ENCODE data around the gene NRXN2. TPM values are rescaled to one million over a fixed set of nuclear protein-coding genes. Genes with fewer than 3 reads are reported as not detected.

The NRXN2 gene
- total and polyA plus RNA-seq, 4 donors, result 2.6 to 35.9 (median 15.6) TPM

DNA sequence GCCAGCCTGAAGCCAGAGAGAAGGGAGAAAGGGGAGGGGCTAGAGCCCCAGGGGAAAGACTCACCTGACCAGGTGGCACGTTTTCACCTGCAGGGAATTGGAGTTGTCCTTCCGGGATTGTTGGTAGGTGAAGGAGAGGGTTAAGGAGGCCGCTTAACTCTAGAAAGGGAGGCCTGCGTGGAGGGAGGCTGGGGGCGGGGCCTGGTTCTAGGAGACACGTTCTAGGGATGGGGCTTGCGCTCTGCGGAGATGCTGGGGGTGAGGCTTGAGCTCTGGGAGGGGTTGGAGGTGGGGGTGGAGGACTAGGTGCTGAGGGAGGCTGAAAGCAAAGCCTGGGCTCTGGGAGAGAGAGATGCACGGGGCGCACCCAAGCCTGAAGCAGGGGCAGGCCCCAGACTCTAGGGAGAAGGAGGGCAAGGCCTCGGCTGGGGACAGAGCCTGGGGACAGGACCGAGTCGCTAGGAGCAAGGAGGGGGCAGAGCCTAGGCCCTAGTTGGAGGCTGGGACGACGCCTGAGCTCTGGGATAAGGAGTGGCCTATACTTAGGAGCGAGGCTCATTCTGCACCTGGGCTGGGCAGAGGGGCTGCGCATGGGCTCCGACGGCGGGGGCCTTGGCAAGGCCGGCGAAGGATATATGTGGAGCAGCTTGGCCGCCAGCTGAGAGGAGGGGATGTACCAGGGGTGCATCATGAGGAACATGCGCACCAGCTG, 18.5 kb upstream of the NRXN2 start:
- 82% methylated on average over 24 of the region's 24 CpGs for WGBS, 2 donors
- H3K36me3 ChIP-seq (ENCODE audit: control insufficient read depth in 1 of 2, insufficient read depth in 2 of 2, low read length in 1 of 2), result no peaks in the 10 kb centered on the region
- no peak overlapping the region for H3K27ac ChIP-seq (ENCODE audit: low read depth in 1 of 2, low read length in 2 of 2)
- no peak overlapping the region for H3K4me3 ChIP-seq (ENCODE audit: low read length in 2 of 2)
- H3K4me1 ChIP-seq (ENCODE audit: control insufficient read depth in 1 of 2, insufficient read depth in 2 of 2, low read length in 2 of 2), result no peaks in the 10 kb centered on the region
- intact Hi-C loops (cut with DNase I), result no loop called here
- DNase-seq (no peak), ATAC-seq (ENCODE audit: low FRiP score) (no peak)
- H3K9me3 ChIP-seq (ENCODE audit: control insufficient read depth, low read length), result no peaks in the 10 kb centered on the region
- no peaks in the 10 kb centered on the region for H3K27me3 ChIP-seq (ENCODE audit: control insufficient read depth in 1 of 2, insufficient read depth in 2 of 2, low read length in 1 of 2)

DNA sequence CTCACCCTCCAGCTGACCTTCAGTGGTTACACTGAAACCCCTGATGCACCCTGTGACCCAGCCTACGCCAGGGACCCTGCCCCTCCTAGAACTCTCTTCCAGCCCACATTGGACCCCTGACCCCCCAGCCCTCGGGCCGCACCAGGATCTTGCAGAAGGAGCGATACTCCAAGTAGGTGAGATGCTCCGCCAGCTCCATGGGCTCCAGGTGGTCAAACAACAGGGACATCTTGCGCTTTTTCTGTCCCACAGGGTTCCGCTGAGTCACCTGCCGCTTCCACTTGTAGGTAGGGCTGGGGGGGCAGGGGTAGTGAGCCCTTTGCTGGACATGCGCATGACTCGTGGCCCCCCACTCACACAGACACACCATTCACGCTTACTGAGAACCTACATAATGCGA, 16.9 kb upstream of the NRXN2 start:
- whole genome bisulfite sequencing, 2 donors, result 93 to 98% methylated on average over 12 of the region's 12 CpGs
- no peaks in the 10 kb centered on the region for H3K4me1 ChIP-seq (ENCODE audit: control insufficient read depth in 1 of 2, insufficient read depth in 2 of 2, low read length in 2 of 2)
- peaks cover 0 to 2% of the 10 kb centered on the region in 2 donors for H3K36me3 ChIP-seq (ENCODE audit: control insufficient read depth in 1 of 2, insufficient read depth in 2 of 2, low read length in 1 of 2)
- DNase-seq (no peak), ATAC-seq (ENCODE audit: low FRiP score) (no peak)
- H3K4me3 ChIP-seq (ENCODE audit: low read length in 2 of 2), result no peak overlapping the region
- H3K27ac ChIP-seq (ENCODE audit: low read depth in 1 of 2, low read length in 2 of 2), result no peak overlapping the region
- intact Hi-C loops (cut with DNase I), result no loop called here
- H3K9me3 ChIP-seq (ENCODE audit: control insufficient read depth, low read length), result no peaks in the 10 kb centered on the region
- H3K27me3 ChIP-seq (ENCODE audit: control insufficient read depth in 1 of 2, insufficient read depth in 2 of 2, low read length in 1 of 2), result no peaks in the 10 kb centered on the region

DNA sequence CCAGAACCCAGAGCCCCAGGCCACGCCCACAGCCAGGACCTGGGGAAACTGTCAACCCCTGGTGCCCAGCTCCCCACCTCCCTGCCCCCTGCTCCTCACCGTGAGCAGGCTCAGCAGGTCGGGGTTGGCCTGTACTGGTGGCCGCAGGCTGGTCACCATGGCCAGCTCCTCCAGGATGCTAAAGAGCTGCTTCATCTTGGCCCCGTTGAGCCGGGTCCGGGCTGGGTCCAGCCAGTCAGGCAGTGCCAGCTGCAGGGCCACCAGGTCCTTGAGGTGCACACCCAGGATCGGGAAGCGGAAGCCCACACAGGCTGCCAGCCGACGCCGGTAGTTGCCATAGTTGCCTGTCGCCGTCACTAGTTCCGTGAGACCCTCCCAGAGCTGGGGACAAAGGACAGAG, 13.7 kb upstream of the NRXN2 start:
- 89 to 93% methylated on average over 15 of the region's 15 CpGs for WGBS, 2 donors
- intact Hi-C loops (cut with DNase I), result no loop called here
- Histone ChIP-seq H3K9me3 (ENCODE audit: control insufficient read depth, low read length) (no peaks in the 10 kb centered on the region), H3K27me3 (ENCODE audit: control insufficient read depth in 1 of 2, insufficient read depth in 2 of 2, low read length in 1 of 2) (no peaks in the 10 kb centered on the region), H3K36me3 (ENCODE audit: control insufficient read depth in 1 of 2, insufficient read depth in 2 of 2, low read length in 1 of 2) (peaks cover 0 to 3% of the 10 kb centered on the region in 2 donors), H3K27ac (ENCODE audit: low read depth in 1 of 2, low read length in 2 of 2) (no peak overlapping the region), H3K4me1 (ENCODE audit: control insufficient read depth in 1 of 2, insufficient read depth in 2 of 2, low read length in 2 of 2) (no peaks in the 10 kb centered on the region), H3K4me3 (ENCODE audit: low read length in 2 of 2) (no peak overlapping the region)
- DNase-seq (no peak), ATAC-seq (ENCODE audit: low FRiP score) (no peak)

DNA sequence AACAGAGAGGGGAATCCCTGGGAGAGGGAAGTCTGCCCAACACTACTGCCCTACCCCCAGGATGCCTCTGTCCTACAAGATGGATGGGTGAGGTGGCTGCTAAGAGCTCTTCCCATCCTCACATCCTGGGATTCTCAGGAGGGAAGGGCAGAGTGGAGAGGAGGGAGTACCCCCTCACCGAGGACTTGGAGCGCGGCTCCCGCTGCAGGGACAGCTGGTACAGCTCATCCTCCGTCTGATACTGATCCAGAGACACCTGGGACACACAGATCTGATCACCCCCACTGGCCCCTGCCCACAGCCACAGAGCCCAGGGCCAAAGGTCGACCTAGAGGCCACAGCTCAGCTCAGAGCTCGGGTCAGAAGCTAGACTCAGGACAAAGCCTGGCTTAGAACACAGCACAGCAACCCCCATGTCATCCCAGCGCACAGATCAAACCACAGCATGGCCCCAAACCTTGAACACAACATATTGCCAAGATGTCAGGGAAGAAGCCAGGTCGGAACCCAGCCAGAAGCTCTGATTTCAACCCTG, 12.8 kb upstream of the NRXN2 start:
- Histone ChIP-seq H3K36me3 (ENCODE audit: control insufficient read depth in 1 of 2, insufficient read depth in 2 of 2, low read length in 1 of 2) (peaks cover 0 to 3% of the 10 kb centered on the region in 2 donors), H3K4me3 (ENCODE audit: low read length in 2 of 2) (no peak overlapping the region), H3K4me1 (ENCODE audit: control insufficient read depth in 1 of 2, insufficient read depth in 2 of 2, low read length in 2 of 2) (no peaks in the 10 kb centered on the region), H3K27me3 (ENCODE audit: control insufficient read depth in 1 of 2, insufficient read depth in 2 of 2, low read length in 1 of 2) (no peaks in the 10 kb centered on the region), H3K27ac (ENCODE audit: low read depth in 1 of 2, low read length in 2 of 2) (no peak overlapping the region), H3K9me3 (ENCODE audit: control insufficient read depth, low read length) (no peaks in the 10 kb centered on the region)
- intact Hi-C loops (cut with DNase I), result no loop called here
- ATAC-seq (ENCODE audit: low FRiP score), result peak; percentile 23
- WGBS, 2 donors, result 85 to 89% methylated on average over 9 of the region's 9 CpGs
- no peak for DNase-seq

DNA sequence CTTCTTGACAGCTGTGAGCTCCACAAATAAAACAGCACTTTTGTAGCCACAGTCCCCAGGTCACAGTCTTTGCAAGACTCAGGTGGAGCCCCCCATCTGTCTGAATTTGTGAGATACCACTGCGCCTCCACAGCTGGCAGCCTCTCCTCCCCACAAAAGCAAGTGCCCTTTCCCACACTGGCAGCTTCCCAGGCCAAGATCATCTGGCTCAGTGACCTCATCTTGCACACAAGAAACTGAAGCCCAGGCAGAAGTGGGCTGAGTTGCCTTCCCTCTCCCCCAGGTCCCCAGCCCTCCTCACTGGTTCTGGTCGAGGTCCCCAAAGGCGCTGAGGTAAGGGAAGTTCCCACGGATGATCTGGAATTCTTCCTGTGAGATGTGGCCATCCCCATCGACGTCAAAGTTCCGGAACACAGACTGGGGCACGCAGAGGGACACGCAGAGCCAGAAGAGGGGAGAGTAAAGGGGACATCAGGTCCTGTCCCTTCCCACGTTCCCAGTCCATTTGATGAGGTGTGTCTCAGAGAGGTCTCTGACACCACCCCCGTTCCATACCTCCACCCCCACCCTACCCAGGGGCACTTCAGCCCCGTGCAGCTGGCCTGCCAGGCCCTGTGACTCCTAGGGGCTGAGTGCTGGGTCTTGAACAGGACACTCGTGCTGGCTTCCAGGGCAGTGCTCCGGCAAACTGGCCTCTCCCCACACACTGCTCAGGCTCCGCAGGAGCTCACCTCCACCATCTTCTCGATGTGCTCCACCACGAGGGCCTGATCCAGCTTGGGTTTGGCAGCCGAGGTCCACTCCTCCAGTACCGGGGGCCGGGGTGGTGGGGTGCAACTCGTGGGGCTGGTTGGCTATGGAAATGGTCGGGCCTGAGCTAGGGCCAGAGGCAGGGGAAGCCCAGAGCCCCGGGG, 12.1 kb upstream of the NRXN2 start:
- ATAC-seq (ENCODE audit: low FRiP score), result peak; percentile 30
- intact Hi-C loops (cut with DNase I), result no loop called here
- no peak for DNase-seq
- Histone ChIP-seq H3K27ac (ENCODE audit: low read depth in 1 of 2, low read length in 2 of 2) (no peak overlapping the region), H3K9me3 (ENCODE audit: control insufficient read depth, low read length) (no peaks in the 10 kb centered on the region), H3K4me3 (ENCODE audit: low read length in 2 of 2) (no peak overlapping the region), H3K36me3 (ENCODE audit: control insufficient read depth in 1 of 2, insufficient read depth in 2 of 2, low read length in 1 of 2) (peaks cover 0 to 3% of the 10 kb centered on the region in 2 donors), H3K27me3 (ENCODE audit: control insufficient read depth in 1 of 2, insufficient read depth in 2 of 2, low read length in 1 of 2) (no peaks in the 10 kb centered on the region), H3K4me1 (ENCODE audit: control insufficient read depth in 1 of 2, insufficient read depth in 2 of 2, low read length in 2 of 2) (no peaks in the 10 kb centered on the region)
- 75 to 78% methylated on average over 23 of the region's 23 CpGs for WGBS, 2 donors

DNA sequence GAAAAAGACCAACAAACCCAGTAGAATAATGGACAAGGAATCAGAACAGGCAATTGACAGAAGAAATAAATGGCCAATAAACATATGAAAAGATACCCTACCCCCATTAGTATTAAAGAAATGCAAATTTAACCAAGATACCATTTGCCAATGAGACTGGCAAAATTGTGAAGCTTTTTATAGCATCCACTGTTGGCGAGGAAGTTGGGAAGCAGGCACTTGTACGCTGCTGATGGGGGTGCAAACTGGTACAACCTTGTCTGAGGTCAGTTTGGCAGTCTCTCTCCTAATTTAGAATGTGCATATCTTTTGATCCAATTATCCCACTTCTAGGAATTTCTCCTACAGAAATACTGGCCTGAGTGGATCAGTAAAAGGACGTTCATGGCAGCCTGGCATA, 8.6 kb upstream of the NRXN2 start:
- ATAC-seq (ENCODE audit: low FRiP score), result no peak
- DNase-seq, result no peak
- WGBS, 2 donors, result 43 to 46% methylated on average over 3 of the region's 3 CpGs
- Histone ChIP-seq H3K4me1 (ENCODE audit: control insufficient read depth in 1 of 2, insufficient read depth in 2 of 2, low read length in 2 of 2) (no peaks in the 10 kb centered on the region), H3K27ac (ENCODE audit: low read depth in 1 of 2, low read length in 2 of 2) (no peak overlapping the region), H3K36me3 (ENCODE audit: control insufficient read depth in 1 of 2, insufficient read depth in 2 of 2, low read length in 1 of 2) (peaks cover 0 to 3% of the 10 kb centered on the region in 2 donors), H3K4me3 (ENCODE audit: low read length in 2 of 2) (no peak overlapping the region), H3K9me3 (ENCODE audit: control insufficient read depth, low read length) (no peaks in the 10 kb centered on the region), H3K27me3 (ENCODE audit: control insufficient read depth in 1 of 2, insufficient read depth in 2 of 2, low read length in 1 of 2) (no peaks in the 10 kb centered on the region)
- intact Hi-C loops (cut with DNase I), result no loop called here

DNA sequence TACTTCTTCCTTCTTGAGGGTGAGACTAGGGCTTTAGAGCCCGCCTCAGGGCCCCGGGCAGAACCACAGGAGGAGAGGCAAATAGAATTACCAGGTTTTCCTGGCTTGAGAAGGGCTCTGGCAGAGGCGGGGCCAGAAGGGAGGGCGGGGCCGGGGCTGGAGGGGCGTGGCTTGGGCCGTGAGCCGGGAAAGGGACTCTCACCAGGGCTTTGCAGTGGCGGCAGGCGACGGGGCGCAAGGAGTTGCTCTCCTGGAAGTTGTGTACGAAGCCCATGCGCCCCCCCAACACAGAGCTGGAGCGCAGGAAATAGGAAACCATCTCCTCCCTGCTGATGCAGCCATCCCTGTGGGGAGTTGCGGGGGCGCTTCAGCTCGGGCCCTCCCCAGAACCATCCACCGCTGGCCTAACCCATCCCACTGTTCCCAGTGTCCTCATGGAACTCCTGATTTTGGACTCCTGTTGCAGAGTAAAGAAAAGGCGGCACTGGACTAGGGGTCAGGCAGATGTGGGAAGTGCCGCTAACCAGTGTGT, 6.9 kb upstream of the NRXN2 start:
- 66 to 86% methylated on average over 15 to 21 of the region's 21 CpGs for WGBS, 2 donors
- Histone ChIP-seq H3K27me3 (ENCODE audit: control insufficient read depth in 1 of 2, insufficient read depth in 2 of 2, low read length in 1 of 2) (no peaks in the 10 kb centered on the region), H3K4me1 (ENCODE audit: control insufficient read depth in 1 of 2, insufficient read depth in 2 of 2, low read length in 2 of 2) (no peaks in the 10 kb centered on the region), H3K27ac (ENCODE audit: low read depth in 1 of 2, low read length in 2 of 2) (no peak overlapping the region), H3K4me3 (ENCODE audit: low read length in 2 of 2) (no peak overlapping the region), H3K36me3 (ENCODE audit: control insufficient read depth in 1 of 2, insufficient read depth in 2 of 2, low read length in 1 of 2) (peaks cover 0 to 1% of the 10 kb centered on the region in 2 donors), H3K9me3 (ENCODE audit: control insufficient read depth, low read length) (no peaks in the 10 kb centered on the region)
- ATAC-seq (ENCODE audit: low FRiP score) (no peak), DNase-seq (peak; percentile 49 to 82)
- intact Hi-C loops (cut with DNase I), result no loop called here

DNA sequence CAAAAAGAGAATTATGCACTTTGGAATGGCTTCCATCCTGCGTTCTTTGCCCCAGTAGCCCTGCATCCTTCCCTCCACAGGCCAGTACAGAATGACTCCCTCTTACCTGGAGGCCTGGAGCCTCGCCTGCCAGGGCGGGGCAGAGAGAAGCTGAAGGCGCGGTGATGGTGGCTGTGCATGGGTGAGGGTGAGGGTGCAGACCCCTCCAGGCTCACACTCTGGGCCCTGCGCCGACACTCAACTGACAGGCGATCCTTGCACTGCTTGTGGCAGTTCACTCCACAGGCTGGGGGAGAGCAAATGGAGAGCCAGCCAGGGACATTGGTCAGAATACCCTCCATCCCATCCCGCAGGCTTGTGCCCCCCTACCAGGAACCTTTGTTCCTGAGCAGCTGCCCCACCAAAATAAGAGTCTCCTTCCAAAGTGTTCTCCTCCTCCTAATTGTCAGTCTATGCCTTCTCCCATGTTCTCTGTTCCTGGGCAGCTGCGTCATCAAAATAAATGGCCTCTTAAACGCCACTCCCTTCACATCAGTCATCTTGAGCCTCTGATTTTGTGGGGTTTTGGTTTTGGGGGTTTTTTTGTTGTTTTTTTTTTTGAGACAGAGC, 5.9 kb upstream of the NRXN2 start:
- H3K4me3 ChIP-seq (ENCODE audit: low read length in 2 of 2), result no peak overlapping the region
- no peaks in the 10 kb centered on the region for H3K9me3 ChIP-seq (ENCODE audit: control insufficient read depth, low read length)
- peak in 1 of 2 donors; percentile 26 for DNase-seq
- H3K36me3 ChIP-seq (ENCODE audit: control insufficient read depth in 1 of 2, insufficient read depth in 2 of 2, low read length in 1 of 2), result no peaks in the 10 kb centered on the region
- no peak overlapping the region for H3K27ac ChIP-seq (ENCODE audit: low read depth in 1 of 2, low read length in 2 of 2)
- no peak for ATAC-seq (ENCODE audit: low FRiP score)
- intact Hi-C loops (cut with DNase I), result no loop called here
- no peaks in the 10 kb centered on the region for H3K4me1 ChIP-seq (ENCODE audit: control insufficient read depth in 1 of 2, insufficient read depth in 2 of 2, low read length in 2 of 2)
- no peaks in the 10 kb centered on the region for H3K27me3 ChIP-seq (ENCODE audit: control insufficient read depth in 1 of 2, insufficient read depth in 2 of 2, low read length in 1 of 2)
- 95 to 96% methylated on average over 11 of the region's 11 CpGs for WGBS, 2 donors
